ENCODE data around the gene KIF21B.

DNA sequence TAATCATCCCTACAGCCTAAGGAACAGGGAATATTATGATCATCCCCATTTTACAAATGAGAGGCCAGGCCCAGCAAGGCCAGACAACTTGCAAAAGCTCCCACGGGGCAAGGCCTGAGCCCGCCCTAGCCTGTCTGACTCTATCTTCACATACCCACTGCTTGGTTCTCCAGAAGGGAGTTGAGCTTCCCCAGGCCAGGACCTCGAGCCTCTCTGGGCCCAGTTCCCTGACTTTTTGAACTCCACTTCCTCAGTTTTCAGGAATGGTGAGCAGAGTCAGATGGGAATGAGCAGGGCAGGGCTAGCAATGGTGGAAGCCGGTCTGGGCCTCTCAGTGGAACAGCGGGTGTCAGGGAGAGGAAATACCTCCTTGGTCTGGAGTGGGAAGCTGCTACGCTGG, 49.4 kb upstream of the KIF21B start:
- no peak for TF ChIP-seq EZH2 (IDR thresholded peaks at IDR 0.05; ENCODE audit: insufficient read depth, poor library complexity, severe bottlenecking)
- TF ChIP-seq EZH2phosphoT487 (IDR thresholded peaks at IDR 0.05; ENCODE audit: insufficient read depth, low read depth), result no peak

All from GM23248 (cell line).